T-helper 2 cell (primary cell): Measurements from ENCODE around the gene FAM169A.
"Not testable (repeated sequence)": the region's sequence is repeated elsewhere in the genome, so short reads cannot be mapped to it uniquely, and the experiment has no call there.

ENCODE experiments used
- DNase-seq, 5 experiments: peaks; one replicate each; pipeline versions ENCODE4 v3.0.0 to v3.0.0-alpha.2; 2012 to 2022

FAM169A gene

DNA sequence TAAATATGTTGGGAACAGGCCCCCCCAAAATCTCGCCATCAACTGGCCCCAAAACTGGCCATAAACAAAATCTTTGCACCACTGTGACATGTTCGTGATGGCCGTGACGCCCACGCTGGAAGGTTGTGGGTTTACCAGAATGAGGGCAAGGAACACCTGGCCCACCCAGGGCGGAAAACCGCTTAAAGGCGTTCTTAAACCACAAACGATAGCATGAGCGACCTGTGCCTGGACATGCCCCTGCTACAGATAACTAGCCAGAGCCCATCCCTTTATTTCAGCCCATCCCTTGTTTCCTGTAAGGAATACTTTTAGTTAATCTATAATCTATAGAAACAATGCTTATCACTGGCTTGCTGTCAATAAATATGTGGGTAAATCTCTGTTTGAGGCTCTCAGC is 3.2 kb upstream of the FAM169A start:
- not testable (repeated sequence) for DNase-seq

DNA sequence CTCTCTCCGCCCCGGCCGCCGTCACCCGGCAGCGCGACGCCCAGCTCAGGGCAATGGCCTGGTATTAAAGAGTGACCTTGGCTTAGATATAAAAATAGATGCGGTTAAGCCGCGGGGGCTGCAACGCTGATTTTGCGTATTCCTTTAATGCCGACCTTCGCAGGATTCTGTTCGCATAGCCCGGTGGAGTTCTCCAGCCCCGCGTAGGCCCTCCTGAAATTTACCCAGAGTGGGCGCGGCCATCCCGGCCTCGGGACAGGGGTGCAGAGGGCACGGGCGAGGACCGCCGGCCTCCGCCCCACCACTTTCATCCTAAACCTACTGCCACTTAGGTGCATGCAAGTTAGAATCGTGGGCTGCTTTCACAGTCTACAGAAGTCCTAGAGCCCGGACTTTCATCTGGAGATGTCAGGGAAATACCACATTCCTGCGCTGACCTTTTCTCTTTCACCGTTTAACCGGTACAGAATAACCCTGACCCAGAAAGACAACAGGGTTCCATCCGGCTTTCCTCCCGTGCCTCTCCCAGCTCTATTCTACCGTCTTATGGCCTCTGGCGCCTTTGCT is 492 bp upstream of the FAM169A start:
- DNase-seq, result no peak

DNA sequence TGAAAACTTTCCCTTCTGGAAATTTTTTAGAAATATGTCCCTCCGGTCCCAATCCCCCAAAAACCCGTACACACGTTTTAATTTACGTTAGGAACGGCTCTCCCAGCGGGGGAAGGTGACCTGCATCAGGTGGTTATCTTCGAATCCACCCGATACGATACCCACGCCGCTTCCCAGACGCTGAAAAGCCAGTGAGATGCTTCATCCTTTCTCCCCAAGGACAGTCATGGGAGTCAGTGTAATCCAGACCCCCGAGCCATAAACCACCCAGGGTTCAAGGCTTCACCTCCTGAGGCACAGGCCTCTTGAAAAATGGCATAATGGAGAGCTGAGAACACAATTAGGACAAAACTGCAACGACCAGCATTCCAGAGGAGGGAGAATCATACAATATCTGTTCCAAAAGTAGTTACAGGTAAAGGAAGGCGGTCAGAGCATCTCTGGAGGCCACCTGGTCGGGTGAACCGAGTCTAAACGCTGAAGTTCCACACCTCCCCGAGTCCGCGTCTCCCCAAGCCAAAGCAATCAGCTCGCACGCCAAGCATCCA is 857 bp downstream of the FAM169A start:
- no peak for DNase-seq

DNA sequence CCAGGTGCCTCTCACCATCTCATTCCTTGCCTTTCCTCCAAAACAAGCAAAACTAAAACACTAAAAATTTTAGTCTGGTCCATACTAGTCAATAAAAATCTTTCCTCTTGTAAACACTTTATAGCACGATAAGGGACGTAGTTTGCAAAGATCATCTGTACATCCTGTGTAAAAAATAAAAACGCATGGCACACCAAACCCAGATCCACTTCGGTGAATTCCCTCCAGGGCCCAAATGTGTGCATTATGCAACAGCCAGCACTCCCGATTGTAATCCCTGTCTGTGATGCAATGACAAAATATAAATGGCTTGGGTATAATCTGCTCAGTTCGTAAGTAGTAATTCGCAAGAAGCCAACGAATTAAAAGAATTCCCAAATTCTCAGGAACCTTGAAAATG is 1.4 kb downstream of the FAM169A start:
- DNase-seq, result no peak

DNA sequence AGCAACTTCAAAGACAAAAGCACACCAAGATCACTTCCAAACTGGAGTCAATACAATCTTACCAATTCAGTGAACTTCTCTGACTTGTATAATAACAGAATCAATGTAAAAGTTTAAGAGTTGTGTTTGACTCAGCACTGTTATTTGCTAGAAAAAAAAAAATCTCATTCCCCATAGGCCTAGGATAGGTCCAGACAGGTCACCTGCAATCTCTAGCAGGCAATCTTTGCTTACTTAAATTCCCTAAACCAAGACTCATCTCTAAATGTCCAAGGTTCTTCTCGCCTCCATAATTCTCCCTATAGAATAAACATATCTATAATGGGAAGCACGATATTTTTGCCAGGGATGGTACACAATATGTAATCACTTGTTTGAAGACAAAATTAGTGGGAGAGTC is 2.5 kb downstream of the FAM169A start:
- DNase-seq, result no peak

DNA sequence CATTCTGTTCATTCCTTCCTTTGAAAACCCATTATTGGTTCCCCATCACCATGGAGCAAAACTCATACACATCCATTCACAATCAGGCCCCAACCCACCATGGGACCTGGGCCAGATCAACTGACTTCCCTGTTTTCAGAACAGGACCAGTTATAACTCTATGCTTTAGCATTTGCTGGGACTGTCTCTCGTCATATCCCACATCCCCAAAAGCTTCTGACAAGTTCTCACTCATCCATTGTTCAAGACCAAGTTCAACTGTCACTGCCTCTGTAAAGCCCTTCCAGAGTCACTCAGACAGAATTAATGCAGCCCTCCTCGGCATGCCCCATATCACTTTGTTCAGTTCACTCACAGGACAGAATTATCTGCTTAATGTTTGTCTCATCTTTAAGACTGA is 4.0 kb downstream of the FAM169A start:
- no peak for DNase-seq

DNA sequence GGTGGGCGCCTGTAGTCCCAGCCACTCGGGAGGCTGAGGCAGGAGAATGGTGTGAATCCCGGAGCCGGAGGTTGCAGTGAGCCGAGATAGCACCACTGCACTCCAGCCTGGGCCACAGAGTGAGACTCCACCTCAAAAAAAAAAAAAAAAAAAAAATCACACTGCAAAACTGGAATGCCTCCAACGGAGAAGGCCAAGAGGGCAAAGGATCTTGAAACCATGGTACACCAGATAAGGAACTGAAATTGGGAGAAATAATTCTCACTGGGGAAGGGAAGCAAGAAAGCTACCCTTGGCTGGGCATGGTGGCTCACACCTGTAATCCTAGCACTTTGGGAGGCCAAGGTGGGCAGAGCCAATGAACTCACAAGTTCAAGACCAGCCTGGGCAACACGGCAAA is 9.2 kb downstream of the FAM169A start:
- DNase-seq, result not testable (repeated sequence)

DNA sequence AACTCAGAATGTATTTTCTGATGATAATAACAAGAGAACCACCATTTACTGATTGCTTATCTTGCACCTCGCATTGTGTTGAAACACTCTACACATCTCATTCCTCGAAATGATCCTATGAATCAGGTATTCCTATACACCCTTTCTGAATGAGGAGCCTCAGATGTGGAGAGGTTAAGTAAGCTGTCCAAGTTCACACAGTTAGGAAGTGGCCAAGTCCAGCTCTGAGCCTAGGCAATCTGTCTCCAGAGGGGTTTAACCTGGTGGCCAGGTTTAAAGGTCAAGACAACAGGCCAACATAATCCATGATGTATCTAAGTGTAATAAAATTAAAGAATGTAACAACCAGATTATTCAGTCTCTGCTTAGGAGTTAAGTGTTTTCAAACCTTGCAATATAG is 12.9 kb downstream of the FAM169A start:
- DNase-seq, result no peak

DNA sequence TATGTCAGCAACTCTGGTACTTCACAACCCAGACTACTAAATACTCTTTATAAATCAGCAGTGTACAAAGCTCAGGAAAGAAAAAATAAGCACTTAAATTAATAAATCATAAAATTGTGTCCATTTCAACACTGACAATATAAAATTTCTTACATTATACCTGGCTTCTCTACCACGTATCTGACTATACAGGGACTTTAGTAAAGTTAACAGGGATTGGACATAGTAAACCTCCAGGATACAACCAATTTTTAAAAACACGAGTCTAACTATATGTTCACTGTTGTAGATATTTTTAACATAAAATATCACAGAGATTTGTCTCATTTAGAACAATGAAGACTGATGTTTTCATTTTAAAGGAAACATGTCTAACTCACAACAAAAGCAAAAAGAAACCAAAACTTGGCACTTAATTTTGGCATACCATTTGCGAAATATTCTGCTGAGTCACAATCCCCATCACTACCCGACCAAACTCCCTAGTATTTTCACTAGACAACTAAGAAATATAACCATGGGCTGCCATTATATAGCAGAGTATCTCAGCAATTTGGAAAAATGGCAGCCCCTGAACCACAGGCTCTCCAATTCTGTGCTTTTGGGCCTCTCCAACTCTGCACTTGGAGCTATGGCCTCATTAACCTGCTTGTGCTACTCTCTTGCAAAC is 14.4 kb downstream of the FAM169A start:
- DNase-seq, result peak in 1 of 5 experiments; percentile 54

DNA sequence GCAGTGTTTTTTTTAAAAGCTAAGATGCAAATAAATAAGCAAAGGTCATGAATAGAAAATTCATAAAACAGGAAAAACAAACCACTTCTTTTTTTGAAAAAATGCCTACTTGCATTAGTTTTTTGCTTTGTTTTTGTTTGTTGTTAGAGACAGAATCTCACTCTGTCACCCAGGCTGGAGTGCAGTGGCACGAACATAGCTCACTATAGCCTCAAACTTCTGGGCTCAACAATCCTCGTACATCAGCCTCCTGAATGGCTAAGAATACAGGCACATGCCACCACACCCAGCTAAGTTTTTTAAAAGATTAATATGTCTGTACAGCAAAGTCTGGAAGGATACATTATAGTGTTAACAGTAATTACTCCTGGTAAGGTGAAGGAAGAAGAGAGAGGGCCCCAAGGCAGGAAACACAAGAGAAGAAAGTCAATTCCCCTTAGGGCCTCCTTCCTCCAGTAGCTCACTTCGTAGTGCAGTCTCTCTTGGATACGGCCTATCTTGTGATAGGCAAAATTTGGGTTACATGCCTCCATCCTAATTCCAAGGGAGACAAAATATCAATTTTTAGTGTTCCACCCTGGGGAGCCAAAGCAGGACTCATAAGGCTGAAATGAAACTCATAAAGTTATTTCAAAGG is 15.3 kb downstream of the FAM169A start:
- DNase-seq, result peak in 1 of 5 experiments; percentile 16

DNA sequence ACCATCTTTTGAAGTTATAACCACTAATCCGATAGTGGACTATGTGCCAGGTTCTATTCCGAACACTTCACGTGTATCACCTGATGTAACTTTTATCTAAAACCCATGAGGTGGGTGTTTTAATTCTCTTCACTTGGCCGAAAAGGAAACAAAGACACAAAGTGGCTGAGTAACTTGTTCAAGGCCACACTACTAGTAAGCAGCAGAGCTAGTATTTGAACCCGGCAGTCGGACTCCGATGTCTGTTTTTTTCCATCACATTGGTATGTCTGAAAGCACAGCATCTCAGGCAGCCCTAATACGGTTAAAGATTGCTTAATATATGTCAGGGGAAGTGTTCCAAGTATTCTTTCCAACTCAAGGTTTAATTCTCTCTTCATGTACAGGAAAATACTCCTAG is 16.2 kb downstream of the FAM169A start:
- DNase-seq, result no peak

DNA sequence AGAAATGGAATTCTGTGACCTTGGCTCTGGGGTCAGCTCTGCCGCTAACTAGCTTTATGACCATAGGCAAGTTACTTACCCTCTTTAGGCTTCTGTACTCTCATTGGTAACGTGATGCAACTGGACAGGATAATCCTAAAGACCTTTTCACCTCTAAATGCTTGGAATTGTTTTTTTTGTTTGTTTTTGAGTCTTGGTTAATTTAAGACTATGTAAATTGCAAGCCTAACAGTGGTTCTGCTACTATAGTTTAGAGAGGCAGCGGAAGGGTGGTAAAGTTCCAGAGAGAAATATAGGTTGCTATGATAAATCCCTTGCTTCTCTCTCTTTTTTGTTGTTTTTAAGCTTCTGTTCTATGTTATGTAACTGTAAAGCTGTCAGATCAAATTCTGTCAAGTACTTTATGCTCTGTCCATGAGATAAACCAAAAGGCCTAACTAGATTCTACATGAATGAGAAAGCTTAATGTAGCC is 17.6 kb downstream of the FAM169A start:
- DNase-seq, result no peak

DNA sequence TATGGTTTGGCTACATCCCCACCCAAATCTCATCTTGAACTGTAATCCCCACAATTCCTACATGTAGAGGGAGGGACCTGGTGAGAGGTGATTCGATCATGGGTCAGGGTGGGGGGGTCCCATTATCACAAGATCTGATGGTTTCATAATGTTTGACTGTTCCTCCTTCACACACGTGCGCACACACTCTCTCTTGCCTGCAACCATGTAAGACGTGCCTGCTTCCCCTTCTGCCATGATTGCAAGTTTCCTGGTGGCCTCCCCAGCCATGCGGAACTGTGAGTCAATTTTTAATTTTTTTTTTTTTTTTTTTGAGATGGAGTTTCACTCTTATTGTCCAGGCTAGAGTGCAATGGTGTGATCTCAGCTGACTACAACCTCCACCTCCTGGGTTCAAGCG is 27.0 kb downstream of the FAM169A start:
- DNase-seq, result no peak

DNA sequence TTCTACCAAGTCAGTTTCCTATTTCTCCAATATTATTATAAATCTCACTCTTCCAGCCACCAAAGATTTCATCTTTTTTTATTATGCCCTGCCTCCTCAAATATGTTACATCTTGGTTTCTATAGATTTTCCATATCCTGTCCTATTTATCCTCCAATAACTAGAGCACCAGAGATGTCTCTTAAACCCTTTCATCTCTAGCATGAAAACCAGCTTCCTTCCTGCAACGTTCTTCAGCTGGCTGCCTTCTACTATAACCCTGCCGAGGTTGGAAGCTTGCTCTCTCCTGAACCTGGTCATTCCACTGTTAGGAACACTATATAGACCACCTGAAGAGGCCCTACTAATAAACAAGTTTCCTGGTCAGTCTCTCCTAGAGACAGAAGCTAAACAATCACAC is 27.9 kb downstream of the FAM169A start:
- no peak for DNase-seq

DNA sequence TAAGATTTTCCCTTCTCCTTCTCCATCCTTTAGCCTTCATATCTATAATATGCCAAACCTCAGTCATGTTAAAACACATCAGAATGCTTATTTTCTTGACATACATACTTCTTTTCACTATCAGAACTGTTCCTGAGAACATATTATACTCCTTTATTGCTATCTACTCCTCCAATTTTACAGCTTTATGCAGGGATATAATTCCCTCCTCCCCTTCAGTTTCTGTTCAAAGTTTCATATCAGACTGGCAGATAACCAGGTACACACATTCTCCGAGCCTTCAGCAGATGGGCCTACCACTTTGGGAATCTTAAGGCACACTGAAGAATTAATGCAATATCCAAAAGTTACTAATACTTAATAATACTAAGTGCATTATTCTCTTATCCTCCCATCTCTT is 29.1 kb downstream of the FAM169A start:
- DNase-seq, result no peak

DNA sequence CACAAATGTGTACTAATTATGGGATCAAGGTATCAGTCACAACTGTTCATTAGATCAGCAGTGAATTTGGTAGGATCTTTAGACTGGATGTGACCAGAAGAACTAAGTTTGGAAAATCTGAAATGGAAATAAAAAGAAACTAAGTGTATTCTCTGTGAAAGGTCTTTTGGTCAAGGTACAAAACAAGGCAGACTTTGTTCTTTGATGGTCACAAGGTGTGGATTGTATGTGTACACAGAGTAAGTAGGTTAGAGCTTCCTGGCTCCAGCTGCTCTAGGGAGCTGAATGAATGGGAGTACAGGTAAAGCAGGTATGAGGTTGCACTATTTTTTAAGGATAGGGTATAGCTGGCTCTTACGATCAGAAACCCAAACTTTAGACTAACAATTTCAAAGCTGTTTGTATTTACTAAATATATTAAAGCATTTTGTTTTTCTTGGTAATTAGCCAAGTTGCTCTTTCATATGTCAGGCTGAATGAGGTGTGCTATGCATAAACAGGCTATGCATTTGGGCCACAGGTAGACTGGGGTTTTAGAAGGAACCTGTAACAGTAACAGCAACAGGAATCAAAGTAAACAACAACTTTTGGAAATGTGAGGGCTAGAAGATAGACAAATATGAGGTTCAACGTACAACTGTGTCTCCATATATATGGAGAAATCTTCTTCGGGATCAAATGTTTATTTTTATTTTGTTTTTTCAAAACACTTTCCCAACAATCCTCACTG is 32.5 kb downstream of the FAM169A start:
- DNase-seq, result no peak

DNA sequence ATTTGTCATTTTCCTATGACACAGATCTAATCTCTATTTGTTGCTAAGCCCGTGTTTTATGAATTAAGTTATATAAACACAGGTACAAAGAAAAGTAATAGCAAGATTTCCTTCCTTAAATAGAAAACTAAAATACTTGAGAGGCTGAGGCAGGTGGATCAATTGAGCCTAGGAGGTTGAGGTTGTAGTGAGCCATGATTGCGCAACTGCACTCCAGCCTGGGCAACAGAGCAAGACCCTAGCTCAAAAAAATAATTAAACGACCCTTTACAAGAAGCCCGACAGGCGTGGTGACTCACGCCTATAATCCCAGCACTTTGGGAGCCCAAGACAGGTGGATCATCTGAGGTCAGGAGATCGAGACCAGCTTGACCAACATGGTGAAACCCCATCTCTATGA is 36.8 kb downstream of the FAM169A start:
- no peak for DNase-seq

DNA sequence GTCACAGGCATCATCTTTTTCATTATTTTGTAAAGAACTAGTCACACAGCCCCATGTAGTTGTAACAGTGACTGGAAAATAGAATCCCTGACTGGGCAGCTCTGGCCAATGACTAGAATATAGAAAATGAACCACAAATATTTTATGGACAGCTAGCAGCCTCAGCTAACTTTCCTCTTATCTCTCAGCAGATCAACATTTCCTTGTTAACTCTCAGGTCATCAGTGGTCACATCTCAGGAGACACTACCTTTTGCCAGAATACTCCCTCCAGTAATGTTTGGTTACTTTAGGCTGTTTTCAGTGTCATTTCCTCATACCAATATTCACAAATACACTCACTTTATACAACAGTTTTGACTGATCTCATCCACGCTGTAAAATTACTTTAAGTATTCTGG is 43.9 kb downstream of the FAM169A start:
- no peak for DNase-seq

DNA sequence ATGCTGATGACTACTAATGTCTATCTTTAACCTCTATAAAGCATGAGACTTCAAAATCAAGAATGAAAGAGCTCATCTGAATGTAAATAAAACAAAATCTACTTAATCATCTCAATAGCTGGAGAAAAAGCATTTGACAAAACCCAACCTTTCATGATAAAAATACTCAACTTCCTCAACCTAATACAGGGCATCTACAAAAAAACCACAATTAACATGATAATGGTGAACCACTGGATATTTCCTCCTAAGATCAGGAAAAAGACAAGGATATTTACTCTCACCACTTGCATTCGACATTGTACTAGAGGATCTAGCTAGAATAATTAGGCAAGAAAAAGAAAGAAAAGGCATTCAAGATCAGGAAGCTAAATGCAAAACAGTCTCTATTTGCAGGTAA is 49.3 kb downstream of the FAM169A start:
- no peak for DNase-seq

DNA sequence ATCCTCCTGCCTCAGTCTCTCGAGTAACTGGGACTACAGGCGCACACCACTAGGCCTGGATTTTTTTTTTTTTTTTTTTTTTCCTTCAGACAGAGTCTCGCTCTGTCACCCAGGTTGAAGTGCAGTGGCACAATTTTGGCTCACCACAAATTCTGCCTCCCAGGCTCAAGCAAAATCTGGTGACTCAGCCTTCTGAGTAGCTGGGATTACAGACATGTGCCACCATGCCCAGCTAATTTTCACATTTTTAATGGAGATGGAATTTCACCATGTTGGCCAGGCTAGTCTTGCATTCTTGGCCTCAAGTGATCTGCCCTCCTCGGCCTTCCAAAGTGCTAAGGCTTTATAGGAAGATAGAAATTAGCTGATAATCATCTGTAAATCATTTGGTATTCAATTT is 55.3 kb downstream of the FAM169A start:
- no peak for DNase-seq

DNA sequence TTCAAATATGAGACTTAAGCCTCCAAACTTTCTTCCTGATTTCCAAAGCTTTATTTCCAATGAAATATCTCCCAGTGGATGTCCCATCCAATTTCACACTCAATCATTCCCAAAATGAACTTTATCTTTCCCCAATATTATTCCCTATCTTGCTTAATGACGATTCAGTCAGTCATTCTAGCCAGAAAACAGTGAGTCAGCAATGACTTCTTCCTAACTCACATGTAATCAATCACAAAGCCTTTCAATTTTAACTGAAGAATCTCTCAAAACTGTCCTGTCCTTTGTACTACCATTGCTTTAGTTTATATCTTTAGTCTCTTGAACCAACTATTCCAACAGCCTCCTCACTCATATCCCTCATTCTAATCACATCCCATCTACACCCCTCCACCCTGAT is 64.2 kb downstream of the FAM169A start:
- no peak for DNase-seq

DNA sequence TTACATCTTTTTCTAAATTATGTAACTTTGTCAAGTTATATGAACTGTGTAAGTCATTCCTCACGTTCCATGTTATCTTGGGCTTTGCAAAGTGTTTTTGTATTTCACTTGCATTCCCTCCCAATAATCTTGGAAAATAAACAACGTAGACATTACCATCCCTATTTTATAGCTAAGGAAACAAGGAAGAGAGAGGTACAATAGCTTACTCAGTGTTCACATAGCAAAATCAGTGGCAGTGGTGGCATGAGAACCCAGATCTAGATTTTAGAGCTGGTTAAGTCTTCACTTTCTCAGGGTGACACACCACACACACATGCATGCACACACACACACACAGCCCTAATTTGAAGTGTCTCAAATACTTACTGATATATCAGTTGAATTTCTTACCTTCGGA is 65.0 kb downstream of the FAM169A start:
- DNase-seq, result no peak
